Ovary (tissue), 9 donors: ENCODE results near the gene KLK6. TPM values are rescaled to one million over a fixed set of nuclear protein-coding genes. Genes with fewer than 3 reads are reported as not detected.

Experiments used
- DNase-seq, 5 donors: peaks; one replicate each; pipeline ENCODE4 v3.0.0-alpha.2; 2019 to 2020
- H3K27ac ChIP-seq, 2 donors: fragments of 200-600 bp; one replicate each; pipeline versions ENCODE4 v1.5.1 to v1.8.0; 2019 to 2022
- H3K27me3 ChIP-seq: fragments of 200-600 bp; one replicate; pipeline ENCODE4 v1.8.0; 2022
- H3K36me3 ChIP-seq: fragments of 200-600 bp; sonication (generic); one replicate; pipeline ENCODE4 v1.5.1; 2019
- H3K4me1 ChIP-seq: one replicate; pipeline ENCODE4 v1.8.1; 2013; ENCODE audit warnings: mild to moderate bottlenecking, moderate library complexity; ENCODE audit not compliant: insufficient read depth
- H3K4me3 ChIP-seq: fragments of 200-600 bp; sonication (generic); one replicate; pipeline ENCODE4 v1.5.1; 2017
- H3K9me3 ChIP-seq, 2 donors: fragments of 200-600 bp in 1 of 2; sonication (generic) in 1 of 2; one replicate each; pipeline versions ENCODE4 v1.5.1 to v1.8.1; 2013 to 2019; ENCODE audit warnings: mild to moderate bottlenecking in 1 of 2, moderate library complexity in 1 of 2
- CTCF ChIP-seq, 3 donors: fragments of 450-650 bp in 2 of 3; fragments of 200-600 bp in 1 of 3; IDR thresholded peaks; one replicate each; pipeline versions ENCODE4 v1.5.1 to v1.8.0; 2016 to 2022; ENCODE audit warnings: antibody characterized with exemption in 3 of 3, mild to moderate bottlenecking in 1 of 3
- EP300 ChIP-seq: sonication (generic); formaldehyde crosslinking; IDR thresholded peaks from one replicate; pipeline ENCODE4 v1.6.1; 2017; ENCODE audit warnings: antibody characterized with exemption
- POLR2A ChIP-seq: fragments of 450-650 bp; IDR thresholded peaks from one replicate; pipeline ENCODE4 v1.6.1; 2017; ENCODE audit warnings: antibody characterized with exemption, mild to moderate bottlenecking, moderate library complexity
- whole genome bisulfite sequencing, 3 donors: extraction: QIAGEN DNeasy Blood & Tissue Kit in 1 of 3; methylation state at CpG; one replicate each; pipeline versions ENCODE4 v1.1.5 to v1.1.7; 2013 to 2017; 5-methylcytosine and 5-hydroxymethylcytosine counted together
- intact Hi-C, 4 donors: fragments of 100-400 bp; cut with DNase I; formaldehyde crosslinking; loops; one replicate each; pipeline versions ENCODE4 v1.11.0 to v1.15.1; 2022 to 2023
- polyA plus RNA-seq, 2 donors: library from polyadenylated mRNA; stranded (reverse); fragments of 200-250 nt in 1 of 2; fragments of 350-450 nt in 1 of 2; fragmentation: Illumina TruSeq in 1 of 2; extraction: RNeasy Lipid Tissue Mini Kit (QIAGEN cat#74804) in 1 of 2; gene quantifications; one replicate each; pipeline ENCODE4 v1.2.3, GENCODE V29; 2013 to 2014
- total RNA-seq, 7 donors: library from RNA; depleted of rRNA in 2 of 7; stranded (reverse); fragments of >200 nt in 2 of 7; fragmentation: NEBNext Ultra II Directional in 3 of 7; extraction: Animal tissue kit (Norgen Biotek cat#: 25700) in 3 of 7; gene quantifications; one replicate each; pipeline versions ENCODE4 v1.1.0 to v1.2.4, GENCODE V29; 2016 to 2023
- donor health status: DM: no; HTN: no; CAD: no; lungs with moderate emphysema.
- donor health status: DM: no; HTN: no; CAD: no.
- donor health status: Bipolar disorder and iron deficiency.
- donor health status: DM: yes; HTN: yes; CAD: no.
- donor health status: DM: no; HTN: no; CAD: no.
- donor health status: DM: yes; HTN: yes; CAD: no.

Gene KLK6
- total and polyA plus RNA-seq, 9 donors: 0.07 to 21.7 (median 1.9) TPM; not detected in 3

GRCh38 chr19:51015691-51016267, 46.4 kb upstream of the KLK6 start:
- 83 to 92% (median 87%) methylated on average over 19 of the region's 19 CpGs for WGBS, 3 donors
- Histone ChIP-seq H3K4me1 (peaks cover 3% of the 10 kb centered on the region), H3K9me3 (no peaks in the 10 kb centered on the region), H3K36me3 (no peaks in the 10 kb centered on the region), H3K4me3 (no peak overlapping the region), H3K27ac (no peak overlapping the region), H3K27me3 (no peaks in the 10 kb centered on the region)
- peak in 2 of 5 donors; percentile 29 to 48 for DNase-seq
- intact Hi-C loops: loop anchor here in 2 of 4 donors (5.0 kb wide), 2 partner anchors 83 to 162 kb away; no protein-coding TSS in a partner anchor
- TF ChIP-seq POLR2A: no peak
- TF ChIP-seq CTCF (IDR thresholded peaks at IDR 0.05): no peak
- no peak for TF ChIP-seq EP300

- Histone ChIP-seq H3K4me1 (no peaks in the 10 kb centered on the region), H3K4me3 (no peak overlapping the region), H3K36me3 (no peaks in the 10 kb centered on the region), H3K27ac (no peak overlapping the region), H3K9me3 (no peaks in the 10 kb centered on the region), H3K27me3 (no peaks in the 10 kb centered on the region)
- DNase-seq: no peak
- WGBS, 3 donors: 86 to 92% (median 90%) methylated on average over 6 of the region's 6 CpGs
- TF ChIP-seq CTCF (IDR thresholded peaks at IDR 0.05): no peak
- TF ChIP-seq POLR2A: no peak
- TF ChIP-seq EP300: no peak
- intact Hi-C loops: no loop called here
Observed at GRCh38 chr19:51014242-51014641, 44.9 kb upstream of the KLK6 start.

- H3K36me3 ChIP-seq: no peaks in the 10 kb centered on the region
- no peak overlapping the region for H3K27ac ChIP-seq
- intact Hi-C loops: no loop called here
- TF ChIP-seq POLR2A: no peak
- no peak for TF ChIP-seq EP300
- TF ChIP-seq CTCF (IDR thresholded peaks at IDR 0.05): no peak
- H3K4me3 ChIP-seq: no peak overlapping the region
- DNase-seq: no peak
- 61 to 74% (median 65%) methylated on average over 12 of the region's 12 CpGs for WGBS, 3 donors
- no peaks in the 10 kb centered on the region for H3K4me1 ChIP-seq
- no peaks in the 10 kb centered on the region for H3K27me3 ChIP-seq
- H3K9me3 ChIP-seq: no peaks in the 10 kb centered on the region
Observed at GRCh38 chr19:51012661-51013190, 43.3 kb upstream of the KLK6 start.

GRCh38 chr19:51010066-51010795, 40.8 kb upstream of the KLK6 start:
- Histone ChIP-seq H3K27me3 (no peaks in the 10 kb centered on the region), H3K4me3 (no peak overlapping the region), H3K36me3 (no peaks in the 10 kb centered on the region), H3K27ac (no peak overlapping the region), H3K9me3 (no peaks in the 10 kb centered on the region), H3K4me1 (no peaks in the 10 kb centered on the region)
- no peak for TF ChIP-seq POLR2A
- no peak for DNase-seq
- WGBS, 3 donors: 56 to 65% (median 56%) methylated on average over 4 of the region's 4 CpGs
- intact Hi-C loops: no loop called here
